Measurements from ENCODE around the gene PDE4D.

Gene PDE4D

GRCh38 chr5:58974601-58975000, 918.9 kb downstream of the PDE4D start:
- no peak overlapping the region for H3K4me3 ChIP-seq (ENCODE audit: extremely low read depth, insufficient read depth, low read length, poor library complexity, severe bottlenecking)
- H3K27ac ChIP-seq (ENCODE audit: low read depth, low read length, severe bottlenecking), result no peak overlapping the region
- H3K4me1 ChIP-seq (ENCODE audit: control insufficient read depth, insufficient read depth, low read length, poor library complexity, severe bottlenecking), result no peaks in the 10 kb centered on the region
- H3K36me3 ChIP-seq (ENCODE audit: control insufficient read depth, insufficient read depth, low read length), result peaks cover 41% of the 10 kb centered on the region
- H3K9me3 ChIP-seq (ENCODE audit: control insufficient read depth, low read length), result no peaks in the 10 kb centered on the region
- 96 to 97% methylated on average over 3 to 4 of the region's 5 CpGs for WGBS, 2 experiments (ENCODE audit: insufficient coverage in 2 of 2)

DNA sequence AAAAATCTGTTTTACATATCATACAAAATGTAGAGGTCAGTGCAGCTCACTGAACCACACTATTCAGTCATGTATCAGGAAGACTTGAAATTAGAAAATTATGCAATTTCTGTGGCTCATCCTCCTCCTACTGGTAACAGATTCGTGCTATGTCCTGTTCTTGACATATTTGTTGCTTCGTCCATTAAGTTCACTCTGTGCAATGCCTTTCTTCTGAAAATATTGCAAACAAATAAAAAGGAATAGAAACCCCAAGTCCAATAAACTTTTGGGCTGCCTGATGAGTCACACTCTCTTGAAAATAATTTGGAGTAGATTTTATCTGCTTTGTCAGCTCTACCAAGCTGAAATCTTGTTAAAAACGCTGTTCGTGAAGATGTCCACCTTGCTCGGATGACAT, 919.4 kb downstream of the PDE4D start:
- Histone ChIP-seq H3K4me3 (ENCODE audit: extremely low read depth, insufficient read depth, low read length, poor library complexity, severe bottlenecking) (no peak overlapping the region), H3K36me3 (ENCODE audit: control insufficient read depth, insufficient read depth, low read length) (peaks cover 41% of the 10 kb centered on the region), H3K9me3 (ENCODE audit: control insufficient read depth, low read length) (no peaks in the 10 kb centered on the region), H3K27ac (ENCODE audit: low read depth, low read length, severe bottlenecking) (no peak overlapping the region), H3K4me1 (ENCODE audit: control insufficient read depth, insufficient read depth, low read length, poor library complexity, severe bottlenecking) (no peaks in the 10 kb centered on the region)
- 97 to 100% methylated on average over 3 to 5 of the region's 5 CpGs for WGBS, 2 experiments (ENCODE audit: insufficient coverage in 2 of 2)

DNA sequence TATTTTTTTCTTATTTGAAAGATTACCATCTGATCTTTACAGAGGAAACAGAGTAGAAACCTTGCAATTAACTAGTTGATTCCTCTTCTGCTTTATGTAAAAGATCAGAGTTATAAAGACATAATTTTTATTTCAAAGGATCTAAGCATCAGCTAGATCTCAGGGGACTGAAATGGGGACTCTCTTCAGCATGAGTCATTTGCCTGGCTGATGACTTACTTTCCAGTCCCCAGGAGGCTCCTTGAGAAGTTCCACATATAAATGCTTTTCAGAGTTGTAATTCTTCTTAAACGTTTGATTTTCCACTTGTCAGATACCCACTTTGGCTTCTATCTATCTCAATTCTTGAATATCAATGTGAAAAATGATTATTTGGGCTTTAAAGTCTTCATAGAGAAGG, 921.2 kb downstream of the PDE4D start:
- peaks cover 38% of the 10 kb centered on the region for H3K36me3 ChIP-seq (ENCODE audit: control insufficient read depth, insufficient read depth, low read length)
- no CpG with 5 or more reads among the region's 1 CpG for WGBS, 2 experiments (ENCODE audit: insufficient coverage in 2 of 2)
- H3K9me3 ChIP-seq (ENCODE audit: control insufficient read depth, low read length), result no peaks in the 10 kb centered on the region
- no peak overlapping the region for H3K4me3 ChIP-seq (ENCODE audit: extremely low read depth, insufficient read depth, low read length, poor library complexity, severe bottlenecking)
- no peaks in the 10 kb centered on the region for H3K4me1 ChIP-seq (ENCODE audit: control insufficient read depth, insufficient read depth, low read length, poor library complexity, severe bottlenecking)
- H3K27ac ChIP-seq (ENCODE audit: low read depth, low read length, severe bottlenecking), result no peak overlapping the region

DNA sequence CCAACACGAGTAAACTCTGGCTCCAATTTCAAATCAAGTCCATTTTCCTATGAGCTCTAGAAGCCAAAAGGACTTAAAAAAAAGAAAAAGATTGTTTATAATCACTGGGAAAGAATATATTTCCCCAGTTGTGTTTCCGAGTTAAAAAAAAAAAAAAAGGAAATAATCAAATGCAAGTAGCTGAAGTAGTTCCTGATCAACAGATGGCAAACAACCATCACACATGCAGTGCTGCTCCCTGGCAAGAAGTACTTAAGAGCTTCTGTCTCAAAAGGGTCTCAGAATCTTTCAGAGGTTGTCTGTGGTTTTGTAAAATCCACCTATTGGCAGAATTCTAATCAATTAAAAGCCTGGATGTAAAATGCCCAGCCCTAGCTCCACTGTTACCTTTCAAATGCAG, 922.8 kb downstream of the PDE4D start:
- Histone ChIP-seq H3K4me3 (ENCODE audit: extremely low read depth, insufficient read depth, low read length, poor library complexity, severe bottlenecking) (no peak overlapping the region), H3K9me3 (ENCODE audit: control insufficient read depth, low read length) (no peaks in the 10 kb centered on the region), H3K27ac (ENCODE audit: low read depth, low read length, severe bottlenecking) (no peak overlapping the region), H3K36me3 (ENCODE audit: control insufficient read depth, insufficient read depth, low read length) (peaks cover 23% of the 10 kb centered on the region), H3K4me1 (ENCODE audit: control insufficient read depth, insufficient read depth, low read length, poor library complexity, severe bottlenecking) (no peaks in the 10 kb centered on the region)
- WGBS, 2 experiments (ENCODE audit: insufficient coverage in 2 of 2), result no CpG with 5 or more reads among the region's 2 CpGs

GRCh38 chr5:58969795-58970194, 923.7 kb downstream of the PDE4D start:
- H3K4me3 ChIP-seq (ENCODE audit: extremely low read depth, insufficient read depth, low read length, poor library complexity, severe bottlenecking), result no peak overlapping the region
- WGBS, 2 experiments (ENCODE audit: insufficient coverage in 2 of 2), result no CpG with 5 or more reads among the region's 2 CpGs
- H3K27ac ChIP-seq (ENCODE audit: low read depth, low read length, severe bottlenecking), result no peak overlapping the region
- H3K4me1 ChIP-seq (ENCODE audit: control insufficient read depth, insufficient read depth, low read length, poor library complexity, severe bottlenecking), result no peaks in the 10 kb centered on the region
- no peaks in the 10 kb centered on the region for H3K9me3 ChIP-seq (ENCODE audit: control insufficient read depth, low read length)
- H3K36me3 ChIP-seq (ENCODE audit: control insufficient read depth, insufficient read depth, low read length), result peaks cover 16% of the 10 kb centered on the region

GRCh38 chr5:58969253-58969652, 924.3 kb downstream of the PDE4D start:
- Histone ChIP-seq H3K9me3 (ENCODE audit: control insufficient read depth, low read length) (no peaks in the 10 kb centered on the region), H3K4me1 (ENCODE audit: control insufficient read depth, insufficient read depth, low read length, poor library complexity, severe bottlenecking) (no peaks in the 10 kb centered on the region), H3K27ac (ENCODE audit: low read depth, low read length, severe bottlenecking) (no peak overlapping the region), H3K36me3 (ENCODE audit: control insufficient read depth, insufficient read depth, low read length) (peaks cover 11% of the 10 kb centered on the region), H3K4me3 (ENCODE audit: extremely low read depth, insufficient read depth, low read length, poor library complexity, severe bottlenecking) (no peak overlapping the region)
- WGBS, 2 experiments (ENCODE audit: insufficient coverage in 2 of 2), result 100% methylated on average over 2 of the region's 3 CpGs

DNA sequence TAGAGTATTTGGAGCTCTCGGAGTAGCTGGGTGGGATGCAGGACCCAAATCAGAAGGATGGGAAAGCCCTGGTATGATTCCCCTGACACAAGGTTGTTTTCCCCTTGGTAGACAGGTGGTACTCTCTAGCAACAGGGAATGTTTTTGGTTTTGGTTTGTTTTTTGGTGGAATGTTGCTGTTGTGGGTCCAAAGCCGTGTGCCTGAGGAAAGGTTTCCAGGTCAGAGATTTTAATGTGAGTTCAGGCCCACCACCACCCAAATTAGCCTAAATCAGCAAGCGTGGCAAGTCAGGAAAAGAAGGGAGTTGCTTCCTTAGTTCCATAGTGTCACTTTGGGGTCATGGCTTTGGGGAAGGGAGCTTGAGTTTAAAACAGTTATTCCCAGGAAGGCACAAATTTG, 925.2 kb downstream of the PDE4D start:
- Histone ChIP-seq H3K36me3 (ENCODE audit: control insufficient read depth, insufficient read depth, low read length) (peaks cover 4% of the 10 kb centered on the region), H3K27ac (ENCODE audit: low read depth, low read length, severe bottlenecking) (no peak overlapping the region), H3K4me3 (ENCODE audit: extremely low read depth, insufficient read depth, low read length, poor library complexity, severe bottlenecking) (no peak overlapping the region), H3K9me3 (ENCODE audit: control insufficient read depth, low read length) (no peaks in the 10 kb centered on the region), H3K4me1 (ENCODE audit: control insufficient read depth, insufficient read depth, low read length, poor library complexity, severe bottlenecking) (no peaks in the 10 kb centered on the region)
- 92 to 94% methylated on average over 2 to 3 of the region's 3 CpGs for WGBS, 2 experiments (ENCODE audit: insufficient coverage in 2 of 2)

DNA sequence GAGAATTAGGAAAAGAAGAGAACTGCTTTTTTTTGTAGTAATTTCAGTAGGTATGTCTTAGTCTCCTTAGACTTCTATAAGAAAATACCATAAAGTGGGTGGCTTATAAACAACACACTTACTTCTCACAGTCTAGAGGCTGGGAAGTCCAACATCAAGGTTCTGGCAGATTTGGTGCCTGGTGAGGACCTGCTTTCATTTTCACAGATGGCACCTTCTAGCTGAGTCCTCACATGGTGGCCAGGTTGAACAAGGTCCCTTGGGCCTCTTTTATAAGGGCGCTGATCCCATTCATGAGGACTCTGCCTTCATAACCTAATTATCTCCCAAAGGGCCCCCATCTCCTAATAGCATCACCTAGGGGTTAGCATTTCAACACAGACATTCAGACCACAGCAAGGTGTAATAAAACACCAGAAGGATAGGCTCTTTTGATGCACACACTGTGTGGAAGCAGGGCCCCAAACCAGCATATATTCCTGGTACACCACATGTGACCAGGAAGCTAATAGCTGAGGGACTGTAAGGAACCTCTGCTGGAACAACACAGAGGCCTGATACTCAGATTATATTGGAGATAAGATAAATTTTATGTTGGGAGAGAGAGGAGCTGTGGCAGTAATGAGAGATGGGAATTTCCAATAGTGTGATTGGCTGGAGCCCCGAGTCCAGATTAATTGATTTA, 925.8 kb downstream of the PDE4D start:
- Histone ChIP-seq H3K4me3 (ENCODE audit: extremely low read depth, insufficient read depth, low read length, poor library complexity, severe bottlenecking) (no peak overlapping the region), H3K27ac (ENCODE audit: low read depth, low read length, severe bottlenecking) (no peak overlapping the region), H3K9me3 (ENCODE audit: control insufficient read depth, low read length) (no peaks in the 10 kb centered on the region), H3K4me1 (ENCODE audit: control insufficient read depth, insufficient read depth, low read length, poor library complexity, severe bottlenecking) (no peaks in the 10 kb centered on the region), H3K36me3 (ENCODE audit: control insufficient read depth, insufficient read depth, low read length) (no peaks in the 10 kb centered on the region)
- WGBS, 2 experiments (ENCODE audit: insufficient coverage in 2 of 2), result 100% methylated on average over 1 of the region's 2 CpGs

GRCh38 chr5:58965677-58966414, 927.7 kb downstream of the PDE4D start:
- WGBS, 2 experiments (ENCODE audit: insufficient coverage in 2 of 2), result 88 to 92% methylated on average over 6 to 8 of the region's 9 CpGs
- H3K36me3 ChIP-seq (ENCODE audit: control insufficient read depth, insufficient read depth, low read length), result no peaks in the 10 kb centered on the region
- no peak overlapping the region for H3K27ac ChIP-seq (ENCODE audit: low read depth, low read length, severe bottlenecking)

DNA sequence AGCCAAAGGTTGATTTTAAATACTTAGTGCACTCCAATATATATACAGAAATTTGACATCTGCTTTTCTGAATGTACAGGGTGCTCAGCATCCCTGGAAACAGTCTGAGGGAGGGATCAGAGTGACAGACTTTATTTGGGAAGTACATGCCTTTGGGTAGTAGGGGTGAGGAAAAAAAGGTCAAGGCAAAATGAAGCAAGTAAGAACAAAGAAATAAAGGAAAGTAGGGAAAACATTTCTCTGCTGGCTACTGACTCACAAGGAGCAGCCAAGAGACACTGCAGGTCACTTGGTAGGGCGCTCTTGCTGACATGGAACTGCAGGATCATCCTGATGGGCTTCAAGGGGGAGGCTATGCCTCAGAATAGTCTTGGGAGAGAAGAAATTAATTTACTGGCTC, 929.7 kb downstream of the PDE4D start:
- Histone ChIP-seq H3K36me3 (ENCODE audit: control insufficient read depth, insufficient read depth, low read length) (no peaks in the 10 kb centered on the region), H3K27ac (ENCODE audit: low read depth, low read length, severe bottlenecking) (no peak overlapping the region), H3K4me3 (ENCODE audit: extremely low read depth, insufficient read depth, low read length, poor library complexity, severe bottlenecking) (no peak overlapping the region), H3K9me3 (ENCODE audit: control insufficient read depth, low read length) (no peaks in the 10 kb centered on the region), H3K4me1 (ENCODE audit: control insufficient read depth, insufficient read depth, low read length, poor library complexity, severe bottlenecking) (peaks cover 2% of the 10 kb centered on the region)
- 100% methylated on average over 1 of the region's 1 CpG for WGBS, 2 experiments (ENCODE audit: insufficient coverage in 2 of 2)

More at GRCh38 chr5:58965677-58966414, 927.7 kb downstream of the PDE4D start:
- no peaks in the 10 kb centered on the region for H3K4me1 ChIP-seq (ENCODE audit: control insufficient read depth, insufficient read depth, low read length, poor library complexity, severe bottlenecking)
- no peak overlapping the region for H3K4me3 ChIP-seq (ENCODE audit: extremely low read depth, insufficient read depth, low read length, poor library complexity, severe bottlenecking)
- H3K9me3 ChIP-seq (ENCODE audit: control insufficient read depth, low read length), result no peaks in the 10 kb centered on the region

- no peaks in the 10 kb centered on the region for H3K9me3 ChIP-seq (ENCODE audit: control insufficient read depth, low read length)
- no peak overlapping the region for H3K27ac ChIP-seq (ENCODE audit: low read depth, low read length, severe bottlenecking)
- WGBS, 2 experiments (ENCODE audit: insufficient coverage in 2 of 2), result 83 to 90% methylated on average over 3 of the region's 4 CpGs
- H3K4me3 ChIP-seq (ENCODE audit: extremely low read depth, insufficient read depth, low read length, poor library complexity, severe bottlenecking), result no peak overlapping the region
- peaks cover 5% of the 10 kb centered on the region for H3K4me1 ChIP-seq (ENCODE audit: control insufficient read depth, insufficient read depth, low read length, poor library complexity, severe bottlenecking)
- H3K36me3 ChIP-seq (ENCODE audit: control insufficient read depth, insufficient read depth, low read length), result no peaks in the 10 kb centered on the region
These were observed 930.2 kb downstream of the PDE4D start for GRCh38 chr5:58963361-58963760.
